Panc1 (cell line): Measurements from ENCODE around the gene HEATR5A. TPM values are rescaled to one million over a fixed set of nuclear protein-coding genes. Genes with fewer than 3 reads are reported as not detected.

Experiments used
- ATAC-seq: fragments of 200-7000 bp; cut with Tn5 transposase; 2 replicates; pipeline ENCODE4 v1.9.1; 2020; ENCODE audit warnings: mild to moderate bottlenecking, moderate library complexity
- BruUV-seq: library from RNA; stranded (reverse); fragments of 400-500 nt; replicated peaks from 2 replicates; lab custom pipeline; 2021; lab: Mats Ljungman, UMichigan
- CTCF ChIA-PET: fragments of 300-600 bp; sonication (Branson Sonifier 250); formaldehyde crosslinking; loops from one replicate; lab custom pipeline; 2022; ENCODE audit warnings: antibody characterized with exemption; lab: Charles Lee
- POLR2A ChIA-PET: fragments of 300-600 bp; sonication (Branson Sonifier 250); formaldehyde crosslinking; loops from one replicate; lab custom pipeline; 2022; ENCODE audit warnings: antibody characterized with exemption; lab: Charles Lee
- DNase-seq: peaks from one replicate; pipeline ENCODE4 v3.0.0-alpha.2; 2010; ENCODE audit warnings: low read depth, low spot score
- H3K27ac ChIP-seq: 2 replicates; pipeline ENCODE4 v1.5.1; 2011; ENCODE audit warnings: mild to moderate bottlenecking, low read length, inconsistent platforms
- H3K27me3 ChIP-seq: fragments of 200-500 bp; sonication (Bioruptor generic); 2 replicates; pipeline ENCODE4 v1.6.0; 2014; ENCODE audit warnings: low read length, inconsistent platforms; ENCODE audit not compliant: control insufficient read depth, insufficient read depth
- H3K36me3 ChIP-seq: fragments of 200-500 bp; sonication (Bioruptor generic); 2 replicates; pipeline ENCODE4 v1.5.1; 2014; ENCODE audit warnings: inconsistent platforms, mild to moderate bottlenecking, low read length, moderate library complexity; ENCODE audit not compliant: control insufficient read depth, insufficient read depth
- H3K4me1 ChIP-seq: 2 replicates; pipeline ENCODE4 v1.5.1; 2011; ENCODE audit warnings: inconsistent platforms, mild to moderate bottlenecking, low read length, moderate library complexity; ENCODE audit not compliant: control insufficient read depth, insufficient read depth
- H3K4me3 ChIP-seq, 2 experiments: 2 replicates each; pipeline ENCODE4 v1.5.1; 2011 to 2012; ENCODE audit warnings: low read depth in 2 of 2, low read length in 2 of 2, mild to moderate bottlenecking in 2 of 2, inconsistent platforms in 1 of 2, moderate library complexity in 1 of 2
- H3K9me3 ChIP-seq: fragments of 200-500 bp; sonication (Bioruptor generic); 2 replicates; pipeline ENCODE4 v1.5.1; 2014; ENCODE audit warnings: low read depth, mild to moderate bottlenecking, inconsistent platforms, low read length, moderate library complexity; ENCODE audit not compliant: control insufficient read depth, insufficient read depth
- CTCF ChIP-seq: fragments of 450-650 bp; IDR thresholded peaks from 2 replicates; pipeline ENCODE4 v1.5.1; 2017; ENCODE audit warnings: mild to moderate bottlenecking
- POLR2AphosphoS5 ChIP-seq: IDR thresholded peaks from 2 replicates; pipeline ENCODE4 v1.6.1; 2012; ENCODE audit warnings: mild to moderate bottlenecking, low read depth, low read length, moderate library complexity
- REST ChIP-seq, 2 experiments: IDR thresholded peaks; 2 replicates each; pipeline ENCODE4 v1.6.1; 2011 to 2012; ENCODE audit warnings: low read depth in 2 of 2, control low read depth in 1 of 2, low read length in 1 of 2, mild to moderate bottlenecking in 1 of 2, moderate library complexity in 1 of 2; ENCODE audit not compliant: insufficient read depth in 1 of 2
- SIN3A ChIP-seq: IDR thresholded peaks from 2 replicates; pipeline ENCODE4 v1.6.1; 2012; ENCODE audit warnings: low read depth, mild to moderate bottlenecking, low read length, moderate library complexity, borderline replicate concordance; ENCODE audit not compliant: insufficient read depth
- TCF7L2 ChIP-seq: IDR thresholded peaks from 2 replicates; pipeline ENCODE4 v1.6.1; 2011; ENCODE audit warnings: mild to moderate bottlenecking, low read depth, low read length, inconsistent platforms
- in situ Hi-C: cut with HindIII; loops from 2 replicates; pipeline ENCODE4 v1.10.0; 2016; ENCODE audit warnings: low sequenced_read_pairs, low pct_unique_long_range_greater_than_20kb
- intact Hi-C: fragments of 100-400 bp; cut with micrococcal nuclease; formaldehyde crosslinking; loops from one replicate; pipeline ENCODE4 v1.10.0; 2022; ENCODE audit not compliant: unreplicated experiment
- total RNA-seq: library from RNA; stranded (reverse); gene quantifications from one replicate; pipeline ENCODE4 v1.2.1, GENCODE V29; 2021; ENCODE audit not compliant: unreplicated experiment

The HEATR5A gene
- total RNA-seq, 1 experiment from 2014 or later = 22.0 TPM

GRCh38 chr14:31252865-31253264 lies 167.5 kb downstream of the HEATR5A start:
- TF ChIP-seq SIN3A = no peak
- no peak for TF ChIP-seq REST (IDR thresholded peaks at IDR 0.05; ENCODE audit: insufficient read depth in 1 of 2, low read depth in 2 of 2, low read length in 1 of 2)
- no peak for TF ChIP-seq CTCF
- TF ChIP-seq TCF7L2 = no peak
- TF ChIP-seq POLR2AphosphoS5 = no peak
- ATAC-seq (no peak), DNase-seq (no peak)
- H3K4me3 ChIP-seq = no peak overlapping the region
- CTCF ChIA-PET = no interaction called here
- no peak overlapping the region for H3K27ac ChIP-seq
- no peaks in the 10 kb centered on the region for H3K36me3 ChIP-seq
- H3K27me3 ChIP-seq = no peaks in the 10 kb centered on the region
- in situ Hi-C loops = no loop called here
- BruUV-seq = no TSS peak
- intact Hi-C loops = no loop called here
- POLR2A ChIA-PET = interaction anchor here (0.6 kb wide), 1 partner anchor 9 kb away, joined by 5 read pairs; no protein-coding TSS in a partner anchor
- H3K4me1 ChIP-seq = no peaks in the 10 kb centered on the region
- H3K9me3 ChIP-seq = no peaks in the 10 kb centered on the region

- TF ChIP-seq TCF7L2 = no peak
- no peak for TF ChIP-seq SIN3A
- TF ChIP-seq REST (IDR thresholded peaks at IDR 0.05; ENCODE audit: insufficient read depth in 1 of 2, low read depth in 2 of 2, low read length in 1 of 2) = no peak
- TF ChIP-seq POLR2AphosphoS5 = no peak
- TF ChIP-seq CTCF = no peak
- POLR2A ChIA-PET = no interaction called here
- CTCF ChIA-PET = no interaction called here
- H3K4me1 ChIP-seq = no peaks in the 10 kb centered on the region
- no peak for DNase-seq
- intact Hi-C loops (no loop called here), in situ Hi-C loops (no loop called here)
- no peaks in the 10 kb centered on the region for H3K36me3 ChIP-seq
- no peak overlapping the region for H3K4me3 ChIP-seq
- BruUV-seq = no TSS peak
- no peak overlapping the region for H3K27ac ChIP-seq
- no peaks in the 10 kb centered on the region for H3K27me3 ChIP-seq
- ATAC-seq = no peak
- no peaks in the 10 kb centered on the region for H3K9me3 ChIP-seq
Measured at GRCh38 chr14:31251028-31251958, 169.1 kb downstream of the HEATR5A start.
